SK-N-SH (cell line): ENCODE results near the gene BACE1-AS.

Experiments
- CHD2 ChIP-seq: fragments of 150-350 bp; IDR thresholded peaks from 2 replicates; pipeline ENCODE4 v1.6.1; 2018; ENCODE audit warnings: low read length; ENCODE audit not compliant: partially characterized antibody
- CTCF ChIP-seq: fragments of 200-600 bp; sonication (generic); IDR thresholded peaks from 2 replicates; pipeline ENCODE4 v1.6.1; 2017; ENCODE audit warnings: antibody characterized with exemption, mild to moderate bottlenecking, moderate library complexity
- EP300 ChIP-seq, 2 experiments: IDR thresholded peaks; 2 replicates each; pipeline versions ENCODE4 v1.4.0 to v1.6.1; 2012; ENCODE audit warnings: borderline replicate concordance in 1 of 2, low read depth in 1 of 2, low read length in 1 of 2
- MXI1 ChIP-seq: IDR thresholded peaks from 2 replicates; pipeline ENCODE4 v1.6.1; 2012; ENCODE audit warnings: mild to moderate bottlenecking, low read depth, low read length, improper control_type of control experiment
- RAD21 ChIP-seq: IDR thresholded peaks from 2 replicates; pipeline ENCODE4 v1.6.1; 2012; ENCODE audit warnings: mild to moderate bottlenecking, low read length
- REST ChIP-seq: IDR thresholded peaks from 2 replicates; pipeline ENCODE4 v1.6.1; 2012; ENCODE audit warnings: mild to moderate bottlenecking, low read depth, low read length, moderate library complexity
- RXRA ChIP-seq: IDR thresholded peaks from 2 replicates; pipeline ENCODE4 v1.4.0; 2012; ENCODE audit warnings: low read depth, mild to moderate bottlenecking, borderline replicate concordance
- TF ChIP-seq, protein P1 (sequence below): fragments of 150-350 bp; IDR thresholded peaks from 2 replicates; pipeline ENCODE4 v1.6.1; 2017; ENCODE audit warnings: antibody characterized with exemption, low read length, low read depth, borderline replicate concordance

- TF ChIP-seq, protein P1, sequence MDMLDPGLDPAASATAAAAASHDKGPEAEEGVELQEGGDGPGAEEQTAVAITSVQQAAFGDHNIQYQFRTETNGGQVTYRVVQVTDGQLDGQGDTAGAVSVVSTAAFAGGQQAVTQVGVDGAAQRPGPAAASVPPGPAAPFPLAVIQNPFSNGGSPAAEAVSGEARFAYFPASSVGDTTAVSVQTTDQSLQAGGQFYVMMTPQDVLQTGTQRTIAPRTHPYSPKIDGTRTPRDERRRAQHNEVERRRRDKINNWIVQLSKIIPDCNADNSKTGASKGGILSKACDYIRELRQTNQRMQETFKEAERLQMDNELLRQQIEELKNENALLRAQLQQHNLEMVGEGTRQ: no peak
- no peak for TF ChIP-seq CHD2
- no peak for TF ChIP-seq MXI1
- no peak for TF ChIP-seq EP300 (IDR thresholded peaks at IDR 0.05; ENCODE audit: borderline replicate concordance in 1 of 2, low read depth in 1 of 2, low read length in 1 of 2)
- TF ChIP-seq CTCF: no peak
- TF ChIP-seq REST: no peak
- TF ChIP-seq RXRA: no peak
- no peak for TF ChIP-seq RAD21
Measured at GRCh38 chr11:117249571-117249970, 41.6 kb upstream of the BACE1-AS start.
